HCT116 (cell line): ENCODE results near the gene CYP26B1. TPM values are rescaled to one million over a fixed set of nuclear protein-coding genes. Genes with fewer than 3 reads are reported as not detected.

Source experiments
- ATAC-seq: fragments of 200-7000 bp; cut with Tn5 transposase; 2 replicates; pipeline ENCODE4 v1.9.1; 2020; ENCODE audit warnings: mild to moderate bottlenecking, moderate library complexity
- BruUV-seq: library from RNA; stranded (reverse); fragments of 400-500 nt; replicated peaks from 2 replicates; lab custom pipeline; 2021; lab: Mats Ljungman, UMichigan
- CTCF ChIA-PET: fragments of 300-600 bp; sonication (Branson Sonifier 250); formaldehyde crosslinking; loops from one replicate; lab custom pipeline; 2021; ENCODE audit warnings: antibody characterized with exemption; lab: Charles Lee
- POLR2A ChIA-PET: fragments of 300-600, 350-600 bp; sonication (Branson Sonifier 250); formaldehyde crosslinking; loops from one replicate; lab custom pipeline; 2021; ENCODE audit warnings: antibody characterized with exemption; lab: Charles Lee
- RAD21 ChIA-PET, 2 experiments: fragments of 300-600 bp; sonication (Branson Sonifier 250); formaldehyde crosslinking; loops; one replicate each; lab custom pipeline; 2023; ENCODE audit warnings: low total read pairs in 2 of 2; ENCODE audit not compliant: uncharacterized antibody in 2 of 2, unreplicated experiment in 2 of 2, low non-redundant PET in 1 of 2; lab: Charles Lee
- DNase-seq: peaks from one replicate; pipeline ENCODE4 v3.0.0-alpha.2; 2010; ENCODE audit warnings: low read depth, low spot score
- H2AFZ ChIP-seq: fragments of 200-600 bp; shearing (Covaris generic), sonication (generic); 2 replicates; pipeline ENCODE4 v1.6.1; 2017; ENCODE audit warnings: low read depth, mixed run types, mixed read lengths, antibody characterized with exemption, low read length; ENCODE audit not compliant: poor library complexity, severe bottlenecking
- H3K27ac ChIP-seq: 2 replicates; pipeline ENCODE4 v1.5.1; 2012; ENCODE audit warnings: low read depth, low read length
- H3K27me3 ChIP-seq: fragments of 200-600 bp; sonication (generic); 2 replicates; pipeline ENCODE4 v1.6.1; 2016; ENCODE audit warnings: mixed run types, low read length, mixed read lengths; ENCODE audit not compliant: insufficient read depth
- H3K36me3 ChIP-seq, 2 experiments: fragments of 200-500 bp in 1 of 2; fragments of 200-600 bp in 1 of 2; sonication (Bioruptor generic) in 1 of 2; sonication (generic) in 1 of 2; 2 replicates each; pipeline versions ENCODE4 v1.5.1 to v1.6.1; 2014 to 2016; ENCODE audit warnings: low read length in 2 of 2, inconsistent platforms in 1 of 2, mixed read lengths in 1 of 2, mixed run types in 1 of 2; ENCODE audit not compliant: insufficient read depth in 2 of 2, control insufficient read depth in 1 of 2
- H3K4me1 ChIP-seq, 2 experiments: fragments of 200-600 bp in 1 of 2; sonication (generic) in 1 of 2; 2 replicates each; pipeline versions ENCODE4 v1.5.1 to v1.6.1; 2012 to 2017; ENCODE audit warnings: low read length in 2 of 2, inconsistent platforms in 1 of 2, mild to moderate bottlenecking in 1 of 2, mixed read lengths in 1 of 2, mixed run types in 1 of 2, moderate library complexity in 1 of 2; ENCODE audit not compliant: insufficient read depth in 2 of 2, control insufficient read depth in 1 of 2
- H3K4me2 ChIP-seq: fragments of 200-600 bp; sonication (generic); 2 replicates; pipeline ENCODE4 v1.6.1; 2017; ENCODE audit warnings: mixed run types, low read length, mixed read lengths
- H3K4me3 ChIP-seq, 2 experiments: fragments of 200-600 bp in 1 of 2; sonication (generic) in 1 of 2; replicated peaks in 1 of 2; 2 replicates each; pipeline ENCODE4 v1.5.1; 2011 to 2016; ENCODE audit warnings: low read length in 2 of 2, control low read depth in 1 of 2, low read depth in 1 of 2, mild to moderate bottlenecking in 1 of 2, mixed read lengths in 1 of 2, mixed run types in 1 of 2
- H3K79me2 ChIP-seq: fragments of 200-600 bp; sonication (generic); 2 replicates; pipeline ENCODE4 v1.6.1; 2017; ENCODE audit warnings: mild to moderate bottlenecking, mixed run types, low read length, moderate library complexity, mixed read lengths; ENCODE audit not compliant: insufficient read depth
- H3K9ac ChIP-seq: fragments of 200-600 bp; sonication (generic); 2 replicates; pipeline ENCODE4 v1.6.1; 2016; ENCODE audit warnings: low read length, mixed read lengths
- H3K9me2 ChIP-seq: fragments of 200-600 bp; sonication (generic), shearing (Covaris generic); 2 replicates; pipeline ENCODE4 v1.6.1; 2017; ENCODE audit warnings: mixed run types, mild to moderate bottlenecking, moderate library complexity; ENCODE audit not compliant: insufficient read depth
- H3K9me3 ChIP-seq, 2 experiments: fragments of 200-500 bp in 1 of 2; fragments of 200-600 bp in 1 of 2; sonication (Bioruptor generic) in 1 of 2; sonication (generic) in 1 of 2; 2 replicates each; pipeline ENCODE4 v1.6.1; 2014 to 2017; ENCODE audit warnings: low read length in 2 of 2, mixed read lengths in 2 of 2, inconsistent platforms in 1 of 2, low read depth in 1 of 2, mild to moderate bottlenecking in 1 of 2, mixed run types in 1 of 2, moderate library complexity in 1 of 2; ENCODE audit not compliant: control insufficient read depth in 1 of 2, insufficient read depth in 1 of 2
- H4K20me1 ChIP-seq: fragments of 200-600 bp; sonication (generic), shearing (Covaris generic); 2 replicates; pipeline ENCODE4 v1.6.1; 2017; ENCODE audit warnings: mixed run types, mild to moderate bottlenecking, moderate library complexity; ENCODE audit not compliant: insufficient read depth
- ATF3 ChIP-seq: IDR thresholded peaks from 2 replicates; pipeline ENCODE4 v1.6.1; 2012
- CBX3 ChIP-seq: IDR thresholded peaks from 2 replicates; pipeline ENCODE4 v1.6.1; 2012; ENCODE audit warnings: low read depth
- CEBPB ChIP-seq: IDR thresholded peaks from 2 replicates; pipeline ENCODE4 v1.6.1; 2012; ENCODE audit warnings: low read depth
- ELF1 ChIP-seq: IDR thresholded peaks from 2 replicates; pipeline ENCODE4 v1.6.1; 2012; ENCODE audit warnings: low read depth, borderline replicate concordance
- EZH2 ChIP-seq: fragments of 200-600 bp; sonication (generic); IDR thresholded peaks from 2 replicates; pipeline ENCODE4 v1.6.1; 2017; ENCODE audit warnings: antibody characterized with exemption, mixed run types
- EZH2phosphoT487 ChIP-seq: fragments of 200-600 bp; IDR thresholded peaks from 2 replicates; pipeline ENCODE4 v1.6.1; 2018; ENCODE audit warnings: antibody characterized with exemption, borderline replicate concordance
- FOSL1 ChIP-seq: IDR thresholded peaks from 2 replicates; pipeline ENCODE4 v1.6.1; 2012; ENCODE audit warnings: low read depth
- JUND ChIP-seq: IDR thresholded peaks from 2 replicates; pipeline ENCODE4 v1.6.1; 2012
- MAX ChIP-seq: IDR thresholded peaks from 2 replicates; pipeline ENCODE4 v1.6.1; 2012
- POLR2A ChIP-seq: IDR thresholded peaks from 2 replicates; pipeline ENCODE4 v1.7.0; 2011; ENCODE audit warnings: borderline replicate concordance; ENCODE audit not compliant: insufficient read depth, insufficient read length; ENCODE audit errors: extremely low read depth
- RAD21 ChIP-seq: IDR thresholded peaks from 2 replicates; pipeline ENCODE4 v1.6.1; 2012; ENCODE audit warnings: low read depth, mild to moderate bottlenecking
- REST ChIP-seq: IDR thresholded peaks from 2 replicates; pipeline ENCODE4 v1.6.1; 2012; ENCODE audit warnings: low read depth
- SIN3A ChIP-seq: IDR thresholded peaks from 2 replicates; pipeline ENCODE4 v1.6.1; 2012; ENCODE audit warnings: low read depth
- SP1 ChIP-seq: IDR thresholded peaks from 2 replicates; pipeline ENCODE4 v1.6.1; 2012; ENCODE audit warnings: low read depth
- SRF ChIP-seq: IDR thresholded peaks from 2 replicates; pipeline ENCODE4 v1.6.1; 2012; ENCODE audit warnings: low read depth
- TCF7L2 ChIP-seq: IDR thresholded peaks from 2 replicates; pipeline ENCODE4 v1.7.0; 2011; ENCODE audit warnings: borderline replicate concordance, inconsistent platforms; ENCODE audit not compliant: insufficient read depth, insufficient read length; ENCODE audit errors: extremely low read depth
- YY1 ChIP-seq: IDR thresholded peaks from 2 replicates; pipeline ENCODE4 v1.6.1; 2011; ENCODE audit warnings: low read length, low read depth, moderate library complexity, mild to moderate bottlenecking; ENCODE audit not compliant: insufficient replicate concordance; ENCODE audit errors: extremely low read depth
- ZBTB33 ChIP-seq: IDR thresholded peaks from 2 replicates; pipeline ENCODE4 v1.6.1; 2011; ENCODE audit warnings: mild to moderate bottlenecking, low read length, moderate library complexity; ENCODE audit not compliant: insufficient replicate concordance; ENCODE audit errors: extremely low read depth
- ZFX ChIP-seq: fragments of 450-650 bp; IDR thresholded peaks from 2 replicates; pipeline ENCODE4 v1.6.1; 2017
- ZNF274 ChIP-seq: fragments of 200-500 bp; sonication (Bioruptor generic); IDR thresholded peaks from 2 replicates; pipeline ENCODE4 v1.6.1; 2014; ENCODE audit warnings: mild to moderate bottlenecking, low read depth, low read length, inconsistent platforms
- intact Hi-C: fragments of 100-400 bp; cut with micrococcal nuclease; formaldehyde crosslinking; loops from 2 replicates; pipeline ENCODE4 v1.10.0; 2022
- total RNA-seq: library from RNA; stranded (reverse); gene quantifications from one replicate; pipeline ENCODE4 v1.2.1, GENCODE V29; 2021; ENCODE audit not compliant: unreplicated experiment

Gene CYP26B1
- total RNA-seq, 1 experiment from 2014 or later: 21.1 TPM

- Histone ChIP-seq H3K27me3 (no peaks in the 10 kb centered on the region), H3K4me3 (no peak overlapping the region), H3K36me3 (no peaks in the 10 kb centered on the region; a peak in 1 of 4 replicates), H3K4me1 (no peaks in the 10 kb centered on the region), H3K9ac (no peak overlapping the region), H3K27ac (no peak overlapping the region), H3K9me2 (no peaks in the 10 kb centered on the region), H3K79me2 (no peaks in the 10 kb centered on the region), H2AFZ (no peak overlapping the region), H3K4me2 (no peak overlapping the region), H4K20me1 (no peaks in the 10 kb centered on the region), H3K9me3 (no peaks in the 10 kb centered on the region)
- ChIA-PET CTCF (interaction anchor here (1.4 kb wide), 1 partner anchor 206 kb away, joined by 7 read pairs; no protein-coding TSS in a partner anchor), POLR2A (no interaction called here), RAD21 (no interaction called here)
- ATAC-seq: no peak
- BruUV-seq: no TSS peak
- no peak for DNase-seq
- TF ChIP-seq CEBPB: no peak
- TF ChIP-seq FOSL1: no peak
- no peak for TF ChIP-seq ATF3
- TF ChIP-seq ZFX: no peak
- no peak for TF ChIP-seq REST
- no peak for TF ChIP-seq TCF7L2
- no peak for TF ChIP-seq ZNF274
- no peak for TF ChIP-seq SP1
- no peak for TF ChIP-seq SIN3A
- no peak for TF ChIP-seq EZH2phosphoT487
- no peak for TF ChIP-seq CBX3
- no peak for TF ChIP-seq ELF1
- TF ChIP-seq YY1: no peak
- TF ChIP-seq SRF: no peak
- no peak for TF ChIP-seq RAD21
- no peak for TF ChIP-seq MAX
- TF ChIP-seq ZBTB33: no peak
- no peak for TF ChIP-seq JUND
- TF ChIP-seq POLR2A: no peak
- no peak for TF ChIP-seq EZH2
- intact Hi-C loops: no loop called here
These were observed 17.9 kb downstream of the CYP26B1 start for GRCh38 chr2:72129681-72130340.
